Heart right ventricle (tissue), 16 donors: ENCODE data around the gene KLHL29. TPM values are rescaled to one million over a fixed set of nuclear protein-coding genes. Genes with fewer than 3 reads are reported as not detected.
A peak's percentile ranks its signal among the peaks of the same experiment; 100 is the strongest.

ENCODE experiments used
- ATAC-seq, 8 donors: fragments of 200-7000 bp; cut with Tn5 transposase; one replicate each; pipeline ENCODE4 v1.9.1; 2020; ENCODE audit warnings: mild to moderate bottlenecking in 8 of 8, moderate library complexity in 8 of 8, moderate number of reproducible peaks in 1 of 8
- DNase-seq, 2 donors: peaks; one replicate each; pipeline ENCODE4 v3.0.0-alpha.2; 2020
- H3K27ac ChIP-seq, 10 donors: fragments of 200-600 bp; sonication (generic) in 2 of 10; one replicate each; pipeline versions ENCODE4 v1.5.0 to v1.8.0; 2020 to 2022; ENCODE audit warnings: mild to moderate bottlenecking in 3 of 10
- H3K27me3 ChIP-seq, 7 donors: fragments of 200-600 bp; one replicate each; pipeline ENCODE4 v1.8.0; 2021 to 2022; ENCODE audit warnings: mild to moderate bottlenecking in 2 of 7
- H3K36me3 ChIP-seq, 9 donors: fragments of 200-600 bp; sonication (generic) in 1 of 9; one replicate each; pipeline versions ENCODE4 v1.5.0 to v1.8.0; 2020 to 2022; ENCODE audit warnings: mild to moderate bottlenecking in 2 of 9
- H3K4me1 ChIP-seq, 9 donors: fragments of 200-600 bp; sonication (generic) in 1 of 9; one replicate each; pipeline versions ENCODE4 v1.5.0 to v1.8.0; 2020 to 2022; ENCODE audit warnings: mild to moderate bottlenecking in 4 of 9
- H3K4me3 ChIP-seq, 10 donors: fragments of 200-600 bp; sonication (generic) in 2 of 10; one replicate each; pipeline versions ENCODE4 v1.5.0 to v1.8.0; 2020 to 2022; ENCODE audit warnings: mild to moderate bottlenecking in 7 of 10, moderate library complexity in 2 of 10
- H3K9me3 ChIP-seq, 11 donors: fragments of 200-600 bp in 10 of 11; sonication (generic) in 2 of 11; one replicate each; pipeline versions ENCODE4 v1.5.0 to v1.8.0; 2013 to 2022; ENCODE audit warnings: mild to moderate bottlenecking in 2 of 11, control low read depth in 1 of 11, moderate library complexity in 1 of 11
- WGBS, 2 donors: extraction: QIAGEN DNeasy Blood & Tissue Kit; methylation state at CpG; one replicate each; pipeline ENCODE4 v1.1.7; 2013; ENCODE audit warnings: inconsistent platforms in 1 of 2; 5-methylcytosine and 5-hydroxymethylcytosine counted together
- intact Hi-C, 10 donors: fragments of 100-400 bp; cut with DNase I; formaldehyde crosslinking; loops; one replicate each; pipeline versions ENCODE4 v1.11.1 to v1.14.2; 2022
- polyA plus RNA-seq, 2 donors: library from polyadenylated mRNA; stranded (reverse); fragments of 200-250 nt; gene quantifications; one replicate each; pipeline ENCODE4 v1.2.3, GENCODE V29; 2013
- total RNA-seq, 10 donors: library from RNA; stranded (reverse); fragmentation: NEBNext Ultra II Directional in 3 of 10; extraction: Animal tissue kit (Norgen Biotek cat#: 25700) in 3 of 10; gene quantifications; one replicate each; pipeline versions ENCODE4 v1.2.1 to v1.2.4, GENCODE V29; 2021 to 2023
- TF ChIP-seq, protein P1 (sequence below), 9 donors: fragments of 200-600 bp; sonication (generic) in 2 of 9; IDR thresholded peaks; one replicate each; pipeline versions ENCODE4 v1.5.0 to v1.8.0; 2021 to 2022; ENCODE audit warnings: antibody characterized with exemption in 9 of 9, mild to moderate bottlenecking in 5 of 9, moderate library complexity in 1 of 9
- donor health status: Arrhythmogenic right ventricular cardiomyopathy.
- donor health status: ischemic (EF 13 %, LVEDD 7.1; RV severe dilation, severe dysfunction).
- donor health status: healthy with polysubstance abuse.
- donor health status: DM: no; HTN: yes; CAD: no.
- donor health status: DM: no; HTN: no; CAD: no.
- donor health status: ischemic (EF 25% LVEDD 6.9; RV normal size, moderate dysfunction).
- donor health status: ischemic (EF 25% LVEDD 5.7; RV mildly dilated, moderate dysfunction).
- donor health status: healthy.
- donor health status: DM: yes; HTN: yes; CAD: no.
- donor health status: Ischemic cardiomyopathy.
- donor health status: ischemic (EF 35%, LVEDD 5.7; RV mildly dilated, moderate dysfunction).
- donor health status: nonischemic (EF 11% LVEDD 7.7; RV severe dilation, severe dysfunction).
- donor health status: DM: yes; HTN: yes; CAD: no.
- donor health status: PGD.
- donor health status: ischemic (EF 29% LVEDD 5.4; RV normal size, mild dysfunction).
- donor health status: nonischemic (EF 23%, LVEDD 6.1; RV moderate dilation, normal function).

Gene KLHL29
- total and polyA plus RNA-seq, 12 donors, result 0.71 to 1.5 (median 1.0) TPM

DNA sequence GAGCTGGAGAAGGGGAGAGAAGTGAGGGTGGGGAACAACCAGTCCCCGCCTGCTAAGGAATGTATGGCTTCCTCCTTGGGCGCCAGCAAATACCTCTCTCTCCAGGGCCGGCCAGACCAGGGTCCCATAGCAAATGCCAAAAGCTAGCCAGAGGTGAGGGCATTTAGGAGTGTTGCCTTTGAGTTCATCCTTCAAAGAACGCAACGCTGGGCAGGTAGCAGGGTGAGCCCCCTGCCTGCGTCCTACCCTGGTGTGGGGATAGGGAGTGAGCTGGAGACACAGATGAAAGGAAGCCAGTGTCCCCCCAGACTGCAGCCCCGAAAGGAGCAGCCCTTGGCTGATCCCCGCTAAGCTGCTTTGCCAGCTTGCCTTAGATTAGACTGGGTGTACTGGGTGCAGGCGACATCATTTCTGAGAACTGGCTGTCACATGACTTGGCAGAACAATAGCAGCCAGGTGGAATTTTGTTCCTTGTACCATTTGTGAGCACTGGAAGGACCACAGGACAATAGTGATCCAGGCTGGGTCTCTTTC lies 40.4 kb downstream of the KLHL29 start:
- DNase-seq, result no peak
- H3K36me3 ChIP-seq, result no peaks in the 10 kb centered on the region
- no peaks in the 10 kb centered on the region for H3K27me3 ChIP-seq
- WGBS, 2 donors, result 70 to 73% methylated on average over 9 of the region's 9 CpGs
- ATAC-seq, result peak in 7 of 8 donors; percentile 7 to 54 (median 39)
- no peak overlapping the region for H3K27ac ChIP-seq
- no peak overlapping the region for H3K4me3 ChIP-seq
- TF ChIP-seq, protein P1, sequence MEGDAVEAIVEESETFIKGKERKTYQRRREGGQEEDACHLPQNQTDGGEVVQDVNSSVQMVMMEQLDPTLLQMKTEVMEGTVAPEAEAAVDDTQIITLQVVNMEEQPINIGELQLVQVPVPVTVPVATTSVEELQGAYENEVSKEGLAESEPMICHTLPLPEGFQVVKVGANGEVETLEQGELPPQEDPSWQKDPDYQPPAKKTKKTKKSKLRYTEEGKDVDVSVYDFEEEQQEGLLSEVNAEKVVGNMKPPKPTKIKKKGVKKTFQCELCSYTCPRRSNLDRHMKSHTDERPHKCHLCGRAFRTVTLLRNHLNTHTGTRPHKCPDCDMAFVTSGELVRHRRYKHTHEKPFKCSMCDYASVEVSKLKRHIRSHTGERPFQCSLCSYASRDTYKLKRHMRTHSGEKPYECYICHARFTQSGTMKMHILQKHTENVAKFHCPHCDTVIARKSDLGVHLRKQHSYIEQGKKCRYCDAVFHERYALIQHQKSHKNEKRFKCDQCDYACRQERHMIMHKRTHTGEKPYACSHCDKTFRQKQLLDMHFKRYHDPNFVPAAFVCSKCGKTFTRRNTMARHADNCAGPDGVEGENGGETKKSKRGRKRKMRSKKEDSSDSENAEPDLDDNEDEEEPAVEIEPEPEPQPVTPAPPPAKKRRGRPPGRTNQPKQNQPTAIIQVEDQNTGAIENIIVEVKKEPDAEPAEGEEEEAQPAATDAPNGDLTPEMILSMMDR (IDR thresholded peaks at IDR 0.05), result no peak
- H3K4me1 ChIP-seq, result peaks cover 3 to 20% (median 14%) of the 10 kb centered on the region in 9 donors
- intact Hi-C loops, result no loop called here
- H3K9me3 ChIP-seq, result no peaks in the 10 kb centered on the region

DNA sequence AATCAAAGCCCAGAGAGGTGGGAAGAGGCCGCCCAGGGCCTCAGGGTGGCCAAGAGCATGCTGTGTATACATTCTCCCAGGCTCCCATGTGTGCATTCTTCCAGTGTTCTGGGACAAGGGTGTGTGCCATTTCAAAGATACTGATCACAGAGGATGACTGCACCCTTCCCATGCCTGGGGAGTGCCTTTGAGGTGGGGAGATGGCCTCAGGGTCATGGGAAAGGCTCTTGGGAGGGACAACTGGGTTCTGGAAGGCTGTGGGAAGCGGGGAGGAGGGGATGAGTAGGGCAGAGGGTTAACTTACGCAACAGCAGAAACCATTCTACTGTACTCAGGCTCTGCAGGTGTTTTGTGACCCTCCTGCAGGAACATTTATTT lies 40.9 kb downstream of the KLHL29 start:
- no peaks in the 10 kb centered on the region for H3K9me3 ChIP-seq
- peaks cover 3 to 20% (median 14%) of the 10 kb centered on the region in 9 donors for H3K4me1 ChIP-seq
- no peaks in the 10 kb centered on the region for H3K27me3 ChIP-seq
- TF ChIP-seq, protein P1 (IDR thresholded peaks at IDR 0.05), result no peak
- ATAC-seq (peak in 5 of 8 donors; percentile 7 to 38 (median 17)), DNase-seq (no peak)
- 96 to 98% methylated on average over 3 of the region's 3 CpGs for WGBS, 2 donors
- peak overlapping the region in 1 of 10 donors; percentile 52 for H3K27ac ChIP-seq
- intact Hi-C loops, result no loop called here
- no peaks in the 10 kb centered on the region for H3K36me3 ChIP-seq
- no peak overlapping the region for H3K4me3 ChIP-seq

DNA sequence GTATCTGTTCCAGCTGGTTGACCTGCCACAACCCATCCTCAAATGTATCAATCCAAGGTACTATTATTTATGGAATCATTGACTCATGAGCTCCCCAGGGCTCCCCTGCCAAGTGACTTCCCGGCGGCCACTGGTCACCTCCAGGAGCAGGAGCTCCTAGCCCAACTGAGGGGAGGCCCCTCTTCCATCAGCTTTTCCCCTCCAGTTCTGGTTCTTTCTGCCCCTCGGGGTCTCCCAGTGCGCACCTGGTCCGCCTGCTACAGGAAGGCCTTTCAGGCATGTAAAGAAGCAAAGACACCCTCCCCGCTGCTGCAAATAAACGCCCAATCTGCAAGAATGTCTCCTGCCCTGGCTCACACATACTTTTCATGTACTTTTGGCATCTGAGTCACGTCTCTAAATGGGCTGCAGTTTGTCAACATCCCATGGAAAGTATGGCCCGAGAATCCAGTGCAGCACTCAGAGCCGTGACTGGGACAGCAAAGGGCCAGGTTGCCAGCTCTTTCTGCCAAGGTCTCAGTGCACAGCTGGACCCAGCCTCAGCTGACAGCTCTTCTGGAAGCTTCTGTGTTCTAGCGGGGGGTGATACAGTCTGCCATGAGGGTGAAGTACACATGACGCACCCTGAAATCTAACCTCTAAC lies 41.4 kb downstream of the KLHL29 start:
- Histone ChIP-seq H3K4me1 (peaks cover 3 to 20% (median 14%) of the 10 kb centered on the region in 9 donors), H3K4me3 (no peak overlapping the region), H3K27me3 (no peaks in the 10 kb centered on the region), H3K9me3 (no peaks in the 10 kb centered on the region), H3K36me3 (no peaks in the 10 kb centered on the region), H3K27ac (peak overlapping the region in 1 of 10 donors; percentile 52)
- peak; percentile 69 to 91 (median 81) for ATAC-seq
- intact Hi-C loops, result no loop called here
- DNase-seq, result peak; percentile 35 to 49
- WGBS, 2 donors, result 62 to 63% methylated on average over 12 of the region's 12 CpGs
- TF ChIP-seq, protein P1 (IDR thresholded peaks at IDR 0.05), result no peak

DNA sequence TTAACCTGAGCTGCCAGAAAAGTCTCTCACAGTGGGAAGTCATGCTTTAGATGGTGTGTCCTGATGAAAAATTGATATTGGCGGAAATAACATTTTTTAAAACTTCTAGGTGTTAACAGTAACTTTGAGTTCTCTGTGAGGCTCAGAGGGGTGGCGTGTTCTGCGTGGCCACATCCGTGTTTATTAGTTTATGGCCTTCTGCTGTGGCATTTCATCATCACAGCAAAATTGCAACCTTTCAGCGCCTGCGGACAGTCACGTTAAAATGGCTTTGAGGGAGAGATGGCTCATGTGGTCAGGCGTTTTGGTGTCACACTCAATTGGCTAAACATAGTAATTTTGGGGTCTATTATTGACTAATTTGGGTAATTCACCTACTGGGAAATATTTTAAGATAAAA lies 42.4 kb downstream of the KLHL29 start:
- Histone ChIP-seq H3K36me3 (no peaks in the 10 kb centered on the region), H3K27ac (no peak overlapping the region), H3K4me3 (no peak overlapping the region), H3K9me3 (no peaks in the 10 kb centered on the region), H3K27me3 (no peaks in the 10 kb centered on the region), H3K4me1 (peaks cover 3 to 20% (median 14%) of the 10 kb centered on the region in 9 donors)
- TF ChIP-seq, protein P1 (IDR thresholded peaks at IDR 0.05), result no peak
- intact Hi-C loops, result no loop called here
- 94 to 95% methylated on average over 8 of the region's 8 CpGs for WGBS, 2 donors
- ATAC-seq, result no peak
- DNase-seq, result no peak
